Muscle layer of colon (tissue), 2 donors: ENCODE measurements around the gene COL8A1.

Source experiments
- H3K27ac ChIP-seq: one replicate; pipeline ENCODE4 v1.7.0; 2013; ENCODE audit warnings: low read depth, mild to moderate bottlenecking, low read length, moderate library complexity
- H3K27me3 ChIP-seq, 2 donors: one replicate each; pipeline ENCODE4 v1.7.0; 2013; ENCODE audit warnings: low read length in 2 of 2, mild to moderate bottlenecking in 2 of 2; ENCODE audit not compliant: insufficient read depth in 2 of 2, control insufficient read depth in 1 of 2
- H3K36me3 ChIP-seq: one replicate; pipeline ENCODE4 v1.7.0; 2013; ENCODE audit warnings: mild to moderate bottlenecking, low read length; ENCODE audit not compliant: insufficient read depth
- H3K4me1 ChIP-seq: one replicate; pipeline ENCODE4 v1.7.0; 2013; ENCODE audit warnings: mild to moderate bottlenecking, low read length; ENCODE audit not compliant: insufficient read depth
- H3K4me3 ChIP-seq, 2 donors: one replicate each; pipeline ENCODE4 v1.7.0; 2013; ENCODE audit warnings: low read length in 2 of 2, low read depth in 1 of 2, mild to moderate bottlenecking in 1 of 2, moderate library complexity in 1 of 2
- H3K9ac ChIP-seq: one replicate; pipeline ENCODE4 v1.7.0; 2013; ENCODE audit warnings: low read length
- H3K9me3 ChIP-seq: one replicate; pipeline ENCODE4 v1.7.0; 2013; ENCODE audit warnings: mild to moderate bottlenecking, low read length
- donor health status: abdominal sarcoma.
- donor health status: Adenocarcinoma of cecum.

COL8A1 gene

GRCh38 chr3:99698932-99699331 is 60.5 kb downstream of the COL8A1 start:
- Histone ChIP-seq H3K4me3 (no peak overlapping the region), H3K27me3 (no peaks in the 10 kb centered on the region), H3K9ac (no peak overlapping the region), H3K4me1 (peaks cover 5% of the 10 kb centered on the region), H3K36me3 (no peaks in the 10 kb centered on the region), H3K9me3 (no peaks in the 10 kb centered on the region), H3K27ac (no peak overlapping the region)

DNA sequence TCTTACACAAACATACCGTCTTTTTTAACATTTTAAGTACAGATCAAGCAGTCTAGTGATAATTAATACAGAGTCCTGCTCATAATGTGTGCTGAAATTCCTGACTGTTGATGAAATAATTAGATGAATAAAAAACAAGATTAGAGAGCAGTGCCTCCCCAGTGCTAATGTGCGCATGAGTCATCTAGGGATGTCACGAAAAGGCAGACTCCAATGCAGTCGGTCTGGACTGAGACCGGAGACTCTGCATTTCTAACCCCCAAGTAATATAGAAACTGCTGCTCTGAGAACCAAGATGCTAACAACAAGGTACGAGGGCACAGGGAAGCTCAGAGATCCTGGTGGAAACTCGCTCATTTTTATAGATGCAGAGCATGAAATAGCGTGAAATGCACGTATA is 61.4 kb downstream of the COL8A1 start:
- no peaks in the 10 kb centered on the region for H3K9me3 ChIP-seq
- no peaks in the 10 kb centered on the region for H3K36me3 ChIP-seq
- H3K4me3 ChIP-seq: no peak overlapping the region
- no peak overlapping the region for H3K9ac ChIP-seq
- no peaks in the 10 kb centered on the region for H3K27me3 ChIP-seq
- H3K27ac ChIP-seq: no peak overlapping the region
- H3K4me1 ChIP-seq: peaks cover 5% of the 10 kb centered on the region

DNA sequence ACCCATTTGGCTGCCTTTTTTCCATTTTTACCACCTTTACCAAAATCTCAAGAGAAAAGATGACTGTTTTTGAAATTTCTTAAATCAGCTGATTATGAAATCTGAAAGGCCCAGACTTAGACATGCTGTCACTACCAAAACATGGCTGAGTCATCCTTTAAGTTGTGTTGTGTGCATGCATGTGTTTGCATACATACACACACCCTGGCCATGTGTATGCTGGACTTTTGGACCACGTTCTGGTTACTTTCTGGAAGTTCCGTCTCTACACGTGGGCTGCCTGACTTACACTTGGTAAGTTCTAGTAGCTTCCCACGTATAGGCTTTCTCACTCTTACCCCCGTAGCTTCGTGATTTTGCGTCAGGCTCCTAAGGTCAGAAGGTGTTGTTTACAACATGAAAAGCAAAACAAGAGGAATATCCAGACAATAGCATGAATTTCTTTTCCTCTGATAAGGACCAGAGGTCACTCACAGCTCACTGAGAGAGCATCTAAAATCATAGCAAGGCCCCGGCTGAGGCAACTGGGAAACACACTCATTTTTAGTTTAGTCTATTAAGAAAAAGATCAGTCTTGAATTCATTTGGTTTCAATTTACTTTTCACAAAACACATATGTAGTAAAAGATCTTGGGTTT is 62.4 kb downstream of the COL8A1 start:
- Histone ChIP-seq H3K9ac (no peak overlapping the region), H3K36me3 (no peaks in the 10 kb centered on the region), H3K4me1 (peaks cover 5% of the 10 kb centered on the region), H3K27me3 (no peaks in the 10 kb centered on the region), H3K9me3 (no peaks in the 10 kb centered on the region), H3K27ac (no peak overlapping the region), H3K4me3 (no peak overlapping the region)

- Histone ChIP-seq H3K4me1 (peaks cover 8% of the 10 kb centered on the region), H3K27ac (no peak overlapping the region), H3K9me3 (no peaks in the 10 kb centered on the region), H3K4me3 (no peak overlapping the region), H3K9ac (no peak overlapping the region), H3K36me3 (no peaks in the 10 kb centered on the region), H3K27me3 (no peaks in the 10 kb centered on the region)
Measured at GRCh38 chr3:99702953-99703943, 64.9 kb downstream of the COL8A1 start.

DNA sequence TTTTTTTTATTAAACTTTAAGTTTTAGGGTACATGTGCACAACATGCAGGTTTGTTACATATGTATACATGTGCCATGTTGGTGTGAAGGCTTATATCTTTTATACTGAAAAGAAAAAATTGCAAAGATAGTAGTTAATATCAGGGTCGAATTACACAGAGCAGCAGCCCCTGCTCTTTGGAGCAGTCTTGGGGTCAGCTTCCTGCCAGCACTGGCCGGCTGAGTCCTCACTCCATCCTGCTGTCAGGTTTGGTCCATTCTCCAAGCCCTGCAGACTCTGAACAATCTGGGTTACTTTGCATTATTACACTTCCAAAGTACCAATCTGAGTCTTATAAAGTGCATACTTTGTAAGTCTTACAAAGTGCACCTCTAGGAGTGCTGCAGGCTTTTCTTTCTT is 66.0 kb downstream of the COL8A1 start:
- H3K9ac ChIP-seq: no peak overlapping the region
- no peaks in the 10 kb centered on the region for H3K9me3 ChIP-seq
- no peaks in the 10 kb centered on the region for H3K36me3 ChIP-seq
- H3K27ac ChIP-seq: no peak overlapping the region
- no peak overlapping the region for H3K4me3 ChIP-seq
- H3K27me3 ChIP-seq: no peaks in the 10 kb centered on the region
- H3K4me1 ChIP-seq: peaks cover 8% of the 10 kb centered on the region

DNA sequence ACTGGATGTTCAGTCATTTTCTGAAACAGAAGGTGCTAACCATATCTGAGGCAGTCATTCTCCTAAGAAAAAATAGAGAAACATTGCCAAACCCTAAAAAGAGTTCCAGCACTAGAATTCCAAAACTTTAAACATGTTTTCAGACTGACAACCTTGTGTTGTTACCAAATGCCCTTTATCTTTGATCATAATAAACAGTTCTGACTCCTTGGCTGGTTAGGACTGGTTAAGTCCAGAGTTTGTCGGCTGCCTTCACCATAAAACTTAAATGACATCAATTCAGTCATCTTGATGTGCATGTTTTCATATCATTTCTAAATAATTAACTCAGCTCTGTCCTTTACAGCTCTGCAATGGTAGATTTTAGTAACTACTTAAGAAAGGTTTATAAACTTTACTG is 68.0 kb downstream of the COL8A1 start:
- H3K4me3 ChIP-seq: no peak overlapping the region
- H3K9ac ChIP-seq: no peak overlapping the region
- peaks cover 8% of the 10 kb centered on the region for H3K4me1 ChIP-seq
- H3K27ac ChIP-seq: no peak overlapping the region
- H3K27me3 ChIP-seq: no peaks in the 10 kb centered on the region
- no peaks in the 10 kb centered on the region for H3K9me3 ChIP-seq
- H3K36me3 ChIP-seq: no peaks in the 10 kb centered on the region

DNA sequence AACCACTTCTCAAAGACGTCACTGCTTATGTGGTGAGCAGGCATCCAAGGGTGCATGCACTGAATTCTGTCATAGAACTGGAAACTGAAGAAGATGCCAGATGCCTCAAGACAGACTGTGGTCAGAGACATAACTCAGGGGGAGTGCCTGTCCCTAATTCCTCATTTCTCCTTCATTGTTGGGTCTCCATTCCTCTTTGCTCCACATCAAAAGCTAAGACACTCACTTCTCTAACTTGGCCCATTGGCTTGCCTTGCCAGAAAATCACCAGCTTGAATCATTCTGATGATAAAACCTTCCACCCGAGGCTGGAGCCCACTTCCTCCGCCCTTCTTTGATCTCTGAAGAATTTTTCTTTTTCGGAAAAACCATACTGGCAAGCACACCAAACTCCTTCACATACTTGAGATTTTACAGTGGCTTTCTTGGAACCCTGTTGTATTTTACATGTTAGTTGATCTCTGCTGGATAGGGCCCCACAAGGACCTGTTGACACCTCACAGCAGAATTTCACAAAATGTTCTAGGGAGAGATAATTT is 69.9 kb downstream of the COL8A1 start:
- no peak overlapping the region for H3K27ac ChIP-seq
- H3K9me3 ChIP-seq: no peaks in the 10 kb centered on the region
- no peak overlapping the region for H3K9ac ChIP-seq
- H3K4me3 ChIP-seq: no peak overlapping the region
- no peaks in the 10 kb centered on the region for H3K36me3 ChIP-seq
- no peaks in the 10 kb centered on the region for H3K27me3 ChIP-seq
- H3K4me1 ChIP-seq: peaks cover 6% of the 10 kb centered on the region

DNA sequence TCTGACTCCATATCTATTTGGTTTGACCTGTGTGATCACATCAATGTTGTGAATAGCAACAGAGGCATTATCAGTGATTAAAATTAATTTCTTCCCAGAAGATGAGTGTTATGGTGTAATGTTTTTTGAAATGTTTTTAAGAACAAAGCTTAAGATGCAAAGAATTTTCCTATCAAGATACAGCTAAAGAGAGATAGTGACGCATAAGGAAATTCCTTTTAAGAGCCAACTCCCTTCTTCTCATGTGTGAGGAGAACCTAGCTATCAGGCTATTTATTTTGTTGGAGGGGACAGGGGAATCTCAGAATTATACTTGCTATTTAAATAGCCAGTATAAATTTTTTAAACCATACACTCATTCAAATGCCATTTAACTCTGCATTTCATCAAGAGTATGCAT is 71.3 kb downstream of the COL8A1 start:
- H3K9ac ChIP-seq: no peak overlapping the region
- no peaks in the 10 kb centered on the region for H3K27me3 ChIP-seq
- no peaks in the 10 kb centered on the region for H3K36me3 ChIP-seq
- H3K4me1 ChIP-seq: peaks cover 3% of the 10 kb centered on the region
- no peak overlapping the region for H3K27ac ChIP-seq
- no peak overlapping the region for H3K4me3 ChIP-seq
- H3K9me3 ChIP-seq: no peaks in the 10 kb centered on the region

- Histone ChIP-seq H3K9me3 (no peaks in the 10 kb centered on the region), H3K9ac (no peak overlapping the region), H3K27me3 (no peaks in the 10 kb centered on the region), H3K36me3 (no peaks in the 10 kb centered on the region), H3K4me1 (peaks cover 3% of the 10 kb centered on the region), H3K4me3 (no peak overlapping the region), H3K27ac (no peak overlapping the region)
Measured at GRCh38 chr3:99710094-99710493, 71.7 kb downstream of the COL8A1 start.

- Histone ChIP-seq H3K9me3 (no peaks in the 10 kb centered on the region), H3K27ac (no peak overlapping the region), H3K9ac (no peak overlapping the region), H3K4me1 (no peaks in the 10 kb centered on the region), H3K4me3 (no peak overlapping the region), H3K27me3 (no peaks in the 10 kb centered on the region), H3K36me3 (no peaks in the 10 kb centered on the region)
Measured at GRCh38 chr3:99711351-99711750, 73.0 kb downstream of the COL8A1 start.

DNA sequence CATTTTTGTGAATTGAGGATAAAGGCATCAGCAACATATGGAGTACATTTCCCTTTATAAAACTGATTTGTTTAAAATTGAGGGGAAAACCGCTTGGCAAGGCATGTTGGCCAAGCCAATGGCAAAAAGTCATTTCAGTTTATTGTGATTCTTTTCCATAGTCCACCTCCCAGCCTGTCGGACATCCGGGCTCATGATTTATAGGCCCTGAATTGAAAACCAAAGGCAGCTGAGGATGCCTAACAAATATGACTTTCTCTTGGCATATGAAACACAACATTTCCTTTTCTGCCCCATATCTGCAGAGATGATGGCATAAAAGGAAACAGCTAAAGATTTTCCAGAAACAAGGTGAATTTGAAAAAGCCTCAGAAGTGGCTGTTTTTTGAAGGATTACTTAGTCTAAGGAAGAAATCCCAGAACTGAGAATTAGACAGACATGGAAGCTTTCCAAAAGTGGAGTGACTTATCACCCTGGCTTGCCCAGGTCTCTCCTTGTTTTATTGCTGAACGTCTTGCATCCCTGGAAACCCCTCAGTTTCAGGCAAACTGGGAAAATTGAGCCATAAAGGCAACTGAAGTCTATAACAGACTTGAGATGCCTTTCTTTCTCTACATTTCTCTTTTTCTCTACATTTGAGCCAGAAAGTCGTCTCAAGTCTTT is 74.0 kb downstream of the COL8A1 start:
- Histone ChIP-seq H3K4me1 (no peaks in the 10 kb centered on the region), H3K27ac (no peak overlapping the region), H3K4me3 (no peak overlapping the region), H3K27me3 (no peaks in the 10 kb centered on the region), H3K9me3 (no peaks in the 10 kb centered on the region), H3K36me3 (no peaks in the 10 kb centered on the region), H3K9ac (no peak overlapping the region)
